Central memory CD8-positive, alpha-beta T cell (primary cell): ENCODE data around the gene DCLK2.

ENCODE experiments used
- ATAC-seq: fragments of 150-1000 bp; cut with Tn5 transposase; replicated peaks from 2 replicates; pipeline ENCODE4 v1.10.0; 2022; ENCODE audit warnings: mild to moderate bottlenecking, moderate FRiP score, moderate number of reproducible peaks; ENCODE audit not compliant: poor library complexity, severe bottlenecking; ENCODE audit errors: extremely low read depth
- DNase-seq, 2 donors: peaks; one replicate each; pipeline ENCODE4 v3.0.0; 2021; ENCODE audit warnings: low spot score in 2 of 2
- H3K27ac Mint-ChIP-seq: one replicate; pipeline ENCODE4 v1.8.0; 2022; ENCODE audit warnings: low read depth, mild to moderate bottlenecking, moderate library complexity, mixed read lengths
- H3K27me3 Mint-ChIP-seq: one replicate; pipeline ENCODE4 v1.8.0; 2022; ENCODE audit warnings: mixed read lengths
- H3K36me3 Mint-ChIP-seq: one replicate; pipeline ENCODE4 v1.8.0; 2022; ENCODE audit warnings: mild to moderate bottlenecking, moderate library complexity, mixed read lengths; ENCODE audit not compliant: insufficient read depth
- H3K4me1 Mint-ChIP-seq: one replicate; pipeline ENCODE4 v1.8.0; 2022; ENCODE audit warnings: mixed read lengths
- H3K4me3 Mint-ChIP-seq: one replicate; pipeline ENCODE4 v1.8.0; 2022; ENCODE audit warnings: mild to moderate bottlenecking, moderate library complexity, mixed read lengths
- H3K9me3 Mint-ChIP-seq: one replicate; pipeline ENCODE4 v1.8.0; 2022; ENCODE audit warnings: mixed read lengths

The DCLK2 gene

GRCh38 chr4:150127757-150128156, 49.5 kb downstream of the DCLK2 start:
- H3K27me3 Mint-ChIP-seq, result peaks cover 11% of the 10 kb centered on the region
- H3K4me3 Mint-ChIP-seq, result no peak overlapping the region
- no peaks in the 10 kb centered on the region for H3K9me3 Mint-ChIP-seq
- H3K36me3 Mint-ChIP-seq, result no peaks in the 10 kb centered on the region
- no peaks in the 10 kb centered on the region for H3K4me1 Mint-ChIP-seq
- DNase-seq, result no peak
- no peak overlapping the region for H3K27ac Mint-ChIP-seq
- ATAC-seq, result no peak

GRCh38 chr4:150130933-150131332, 52.7 kb downstream of the DCLK2 start:
- Mint-ChIP-seq H3K9me3 (no peaks in the 10 kb centered on the region), H3K4me3 (no peak overlapping the region), H3K27ac (no peak overlapping the region), H3K27me3 (peaks cover 24% of the 10 kb centered on the region), H3K4me1 (no peaks in the 10 kb centered on the region), H3K36me3 (no peaks in the 10 kb centered on the region)
- DNase-seq, result no peak
- no peak for ATAC-seq

GRCh38 chr4:150131581-150132228, 53.5 kb downstream of the DCLK2 start:
- H3K27me3 Mint-ChIP-seq, result peaks cover 24% of the 10 kb centered on the region
- DNase-seq, result no peak
- H3K36me3 Mint-ChIP-seq, result no peaks in the 10 kb centered on the region
- no peaks in the 10 kb centered on the region for H3K4me1 Mint-ChIP-seq
- no peak overlapping the region for H3K4me3 Mint-ChIP-seq
- no peak for ATAC-seq
- H3K27ac Mint-ChIP-seq, result no peak overlapping the region
- no peaks in the 10 kb centered on the region for H3K9me3 Mint-ChIP-seq

GRCh38 chr4:150133605-150134004, 55.4 kb downstream of the DCLK2 start:
- no peaks in the 10 kb centered on the region for H3K9me3 Mint-ChIP-seq

GRCh38 chr4:150135134-150135772, 57.0 kb downstream of the DCLK2 start:
- no peaks in the 10 kb centered on the region for H3K4me1 Mint-ChIP-seq
- H3K27me3 Mint-ChIP-seq, result peaks cover 15% of the 10 kb centered on the region
- no peak for DNase-seq
- H3K9me3 Mint-ChIP-seq, result no peaks in the 10 kb centered on the region
- no peaks in the 10 kb centered on the region for H3K36me3 Mint-ChIP-seq
- ATAC-seq, result no peak
- no peak overlapping the region for H3K4me3 Mint-ChIP-seq
- H3K27ac Mint-ChIP-seq, result no peak overlapping the region

More at GRCh38 chr4:150133605-150134004, 55.4 kb downstream of the DCLK2 start:
- Mint-ChIP-seq H3K4me3 (no peak overlapping the region), H3K27me3 (peaks cover 15% of the 10 kb centered on the region), H3K4me1 (no peaks in the 10 kb centered on the region), H3K27ac (no peak overlapping the region), H3K36me3 (no peaks in the 10 kb centered on the region)
- no peak for ATAC-seq
- no peak for DNase-seq

- no peaks in the 10 kb centered on the region for H3K9me3 Mint-ChIP-seq
- DNase-seq (no peak), ATAC-seq (no peak)
- H3K36me3 Mint-ChIP-seq, result no peaks in the 10 kb centered on the region
- peaks cover 15% of the 10 kb centered on the region for H3K27me3 Mint-ChIP-seq
- no peaks in the 10 kb centered on the region for H3K4me1 Mint-ChIP-seq
- H3K4me3 Mint-ChIP-seq, result no peak overlapping the region
- no peak overlapping the region for H3K27ac Mint-ChIP-seq
Observed at GRCh38 chr4:150136036-150136435, 57.8 kb downstream of the DCLK2 start.

- Mint-ChIP-seq H3K9me3 (no peaks in the 10 kb centered on the region), H3K27me3 (peaks cover 15% of the 10 kb centered on the region), H3K4me3 (no peak overlapping the region), H3K27ac (no peak overlapping the region), H3K4me1 (no peaks in the 10 kb centered on the region), H3K36me3 (no peaks in the 10 kb centered on the region)
- DNase-seq, result no peak
- ATAC-seq, result no peak
Observed at GRCh38 chr4:150136481-150136880, 58.2 kb downstream of the DCLK2 start.

- no peak overlapping the region for H3K4me3 Mint-ChIP-seq
Observed at GRCh38 chr4:150139297-150139865, 61.1 kb downstream of the DCLK2 start.

GRCh38 chr4:150140774-150141400, 62.6 kb downstream of the DCLK2 start:
- H3K9me3 Mint-ChIP-seq, result no peaks in the 10 kb centered on the region
- H3K36me3 Mint-ChIP-seq, result no peaks in the 10 kb centered on the region
- H3K4me3 Mint-ChIP-seq, result no peak overlapping the region
- H3K4me1 Mint-ChIP-seq, result no peaks in the 10 kb centered on the region
- H3K27me3 Mint-ChIP-seq, result peaks cover 14% of the 10 kb centered on the region
- no peak for DNase-seq
- ATAC-seq, result no peak
- H3K27ac Mint-ChIP-seq, result no peak overlapping the region

More at GRCh38 chr4:150139297-150139865, 61.1 kb downstream of the DCLK2 start:
- Mint-ChIP-seq H3K9me3 (no peaks in the 10 kb centered on the region), H3K4me1 (no peaks in the 10 kb centered on the region), H3K27ac (no peak overlapping the region), H3K36me3 (no peaks in the 10 kb centered on the region), H3K27me3 (peaks cover 3% of the 10 kb centered on the region)
- no peak for DNase-seq
- ATAC-seq, result no peak

GRCh38 chr4:150141756-150142155, 63.5 kb downstream of the DCLK2 start:
- H3K4me1 Mint-ChIP-seq, result no peaks in the 10 kb centered on the region
- H3K4me3 Mint-ChIP-seq, result no peak overlapping the region
- ATAC-seq (no peak), DNase-seq (no peak)
- no peaks in the 10 kb centered on the region for H3K9me3 Mint-ChIP-seq
- H3K27me3 Mint-ChIP-seq, result peaks cover 14% of the 10 kb centered on the region
- no peak overlapping the region for H3K27ac Mint-ChIP-seq
- H3K36me3 Mint-ChIP-seq, result no peaks in the 10 kb centered on the region

GRCh38 chr4:150142831-150143230, 64.6 kb downstream of the DCLK2 start:
- ATAC-seq, result no peak
- DNase-seq, result no peak
- Mint-ChIP-seq H3K27me3 (peaks cover 14% of the 10 kb centered on the region), H3K4me1 (no peaks in the 10 kb centered on the region), H3K27ac (no peak overlapping the region), H3K4me3 (no peak overlapping the region), H3K9me3 (no peaks in the 10 kb centered on the region), H3K36me3 (no peaks in the 10 kb centered on the region)

GRCh38 chr4:150145090-150145945, 67.1 kb downstream of the DCLK2 start:
- DNase-seq (no peak), ATAC-seq (no peak)
- H3K4me1 Mint-ChIP-seq, result no peaks in the 10 kb centered on the region
- H3K27me3 Mint-ChIP-seq, result peaks cover 14% of the 10 kb centered on the region
- no peaks in the 10 kb centered on the region for H3K36me3 Mint-ChIP-seq
- no peak overlapping the region for H3K27ac Mint-ChIP-seq
- no peaks in the 10 kb centered on the region for H3K9me3 Mint-ChIP-seq
- no peak overlapping the region for H3K4me3 Mint-ChIP-seq
